Heart left ventricle (tissue), 16 donors: ENCODE results near the gene MPZL3. TPM values are rescaled to one million over a fixed set of nuclear protein-coding genes. Genes with fewer than 3 reads are reported as not detected.

ENCODE experiments used
- ATAC-seq, 4 donors: fragments of 200-7000 bp; cut with Tn5 transposase; one replicate each; pipeline ENCODE4 v1.9.1; 2020 to 2022; ENCODE audit warnings: moderate library complexity in 4 of 4, mild to moderate bottlenecking in 3 of 4, moderate number of reproducible peaks in 1 of 4
- DNase-seq, 5 donors: peaks; one replicate each; pipeline ENCODE4 v3.0.0-alpha.2; 2020
- H3K27ac ChIP-seq, 12 donors: fragments of 200-600 bp; sonication (generic) in 4 of 12; one replicate each; pipeline versions ENCODE4 v1.5.0 to v1.8.0; 2016 to 2022; ENCODE audit warnings: mild to moderate bottlenecking in 2 of 12
- H3K27me3 ChIP-seq, 9 donors: fragments of 200-600 bp; sonication (generic) in 2 of 9; one replicate each; pipeline versions ENCODE4 v1.5.1 to v1.8.0; 2016 to 2022; ENCODE audit warnings: mild to moderate bottlenecking in 3 of 9
- H3K36me3 ChIP-seq, 9 donors: fragments of 200-600 bp; sonication (generic) in 2 of 9; one replicate each; pipeline versions ENCODE4 v1.5.0 to v1.8.0; 2018 to 2022; ENCODE audit warnings: mild to moderate bottlenecking in 2 of 9
- H3K4me1 ChIP-seq, 12 donors: fragments of 200-600 bp; sonication (generic) in 4 of 12; one replicate each; pipeline versions ENCODE4 v1.5.0 to v1.8.0; 2016 to 2022; ENCODE audit warnings: mild to moderate bottlenecking in 3 of 12
- H3K4me3 ChIP-seq, 12 donors: fragments of 200-600 bp; sonication (generic) in 4 of 12; one replicate each; pipeline versions ENCODE4 v1.5.0 to v1.8.0; 2017 to 2022; ENCODE audit warnings: mild to moderate bottlenecking in 9 of 12, moderate library complexity in 4 of 12
- H3K9me3 ChIP-seq, 12 donors: fragments of 200-600 bp; sonication (generic) in 4 of 12; one replicate each; pipeline versions ENCODE4 v1.5.0 to v1.8.0; 2016 to 2022; ENCODE audit warnings: mild to moderate bottlenecking in 1 of 12
- POLR2A ChIP-seq, 2 donors: fragments of 450-650 bp; IDR thresholded peaks; one replicate each; pipeline ENCODE4 v1.6.1; 2017; ENCODE audit warnings: antibody characterized with exemption in 2 of 2, mild to moderate bottlenecking in 2 of 2, moderate library complexity in 2 of 2
- WGBS, 4 donors: extraction: QIAGEN DNeasy Blood & Tissue Kit in 2 of 4; methylation state at CpG; one replicate each; pipeline versions ENCODE4 v1.1.5 to v1.1.7; 2013 to 2018; 5-methylcytosine and 5-hydroxymethylcytosine counted together
- intact Hi-C, 10 donors: fragments of 100-400 bp; cut with DNase I; formaldehyde crosslinking; loops; one replicate each; pipeline versions ENCODE4 v1.11.1 to v1.14.2; 2022
- polyA plus RNA-seq, 2 donors: library from polyadenylated mRNA; stranded (reverse); fragments of 200-250 nt; gene quantifications; one replicate each; pipeline ENCODE4 v1.2.3, GENCODE V29; 2013
- total RNA-seq, 9 donors: library from RNA; depleted of rRNA in 2 of 9; stranded (reverse); fragments of >200 nt in 2 of 9; fragmentation: NEBNext Ultra II Directional in 3 of 9; extraction: Animal tissue kit (Norgen Biotek cat#: 25700) in 3 of 9; gene quantifications; one replicate each; pipeline versions ENCODE4 v1.1.0 to v1.2.4, GENCODE V29; 2016 to 2023
- TF ChIP-seq, protein P1 (sequence below), 12 donors: fragments of 200-600 bp; sonication (generic) in 4 of 12; IDR thresholded peaks; one replicate each; pipeline versions ENCODE4 v1.5.0 to v1.8.0; 2018 to 2022; ENCODE audit warnings: antibody characterized with exemption in 12 of 12, mild to moderate bottlenecking in 5 of 12
- donor health status: ischemic (EF 13 %, LVEDD 7.1; RV severe dilation, severe dysfunction).
- donor health status: healthy with polysubstance abuse.
- donor health status: DM: no; HTN: yes; CAD: no.
- donor health status: DM: no; HTN: no; CAD: no.
- donor health status: ischemic (EF 25% LVEDD 6.9; RV normal size, moderate dysfunction).
- donor health status: ischemic (EF 25% LVEDD 5.7; RV mildly dilated, moderate dysfunction).
- donor health status: healthy.
- donor health status: DM: yes; HTN: yes; CAD: no.
- donor health status: ischemic (EF 35%, LVEDD 5.7; RV mildly dilated, moderate dysfunction).
- donor health status: nonischemic (EF 11% LVEDD 7.7; RV severe dilation, severe dysfunction).
- donor health status: DM: yes; HTN: yes; CAD: no.
- donor health status: PGD.
- donor health status: ischemic (EF 29% LVEDD 5.4; RV normal size, mild dysfunction).
- donor health status: nonischemic (EF 23%, LVEDD 6.1; RV moderate dilation, normal function).

The MPZL3 gene
- total and polyA plus RNA-seq, 11 donors = 1.3 to 6.2 (median 3.3) TPM

DNA sequence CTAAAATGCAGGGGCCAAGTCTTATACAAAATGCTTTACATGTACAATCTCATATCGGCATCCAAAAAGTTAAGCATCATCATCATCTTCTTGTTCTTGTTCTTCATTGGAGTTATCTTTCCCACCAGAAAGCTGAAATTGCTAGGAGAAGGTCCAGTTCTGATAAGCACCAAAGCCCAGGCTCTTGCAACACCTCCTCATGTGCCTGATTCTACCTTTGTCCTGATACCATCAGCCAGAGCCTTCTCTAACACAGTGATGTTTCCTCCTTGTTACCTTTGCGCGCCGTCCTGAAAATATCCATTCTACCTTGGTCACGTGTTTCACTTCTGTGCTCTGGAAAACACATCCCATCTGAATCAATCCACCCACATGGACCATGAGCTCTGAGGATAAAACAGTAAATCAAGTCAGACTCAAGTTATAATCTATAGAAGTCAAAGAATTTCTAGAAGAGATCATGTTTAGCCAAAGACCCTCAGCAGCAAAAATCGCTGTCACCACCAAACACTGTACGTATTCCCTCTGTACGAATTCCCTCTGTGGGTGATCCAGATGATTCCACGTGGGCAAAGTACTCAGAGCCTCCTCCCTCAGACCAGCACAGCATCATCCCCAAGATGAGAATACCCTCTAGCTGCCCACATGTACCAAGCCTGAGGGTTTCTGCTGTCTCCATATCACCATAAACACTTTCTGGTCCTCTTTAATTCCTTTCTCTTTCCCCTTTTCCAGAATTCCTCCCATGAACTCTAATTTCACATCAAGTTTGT, 46.4 kb downstream of the MPZL3 start:
- peak overlapping the region in 4 of 12 donors; percentile 1 to 82 (median 21) for H3K27ac ChIP-seq
- ATAC-seq = no peak
- intact Hi-C loops = loop anchor here in 1 of 10 donors (5.0 kb wide), 1 partner anchor 47 kb away; the partner anchor contains the start of gene MPZL3

DNA sequence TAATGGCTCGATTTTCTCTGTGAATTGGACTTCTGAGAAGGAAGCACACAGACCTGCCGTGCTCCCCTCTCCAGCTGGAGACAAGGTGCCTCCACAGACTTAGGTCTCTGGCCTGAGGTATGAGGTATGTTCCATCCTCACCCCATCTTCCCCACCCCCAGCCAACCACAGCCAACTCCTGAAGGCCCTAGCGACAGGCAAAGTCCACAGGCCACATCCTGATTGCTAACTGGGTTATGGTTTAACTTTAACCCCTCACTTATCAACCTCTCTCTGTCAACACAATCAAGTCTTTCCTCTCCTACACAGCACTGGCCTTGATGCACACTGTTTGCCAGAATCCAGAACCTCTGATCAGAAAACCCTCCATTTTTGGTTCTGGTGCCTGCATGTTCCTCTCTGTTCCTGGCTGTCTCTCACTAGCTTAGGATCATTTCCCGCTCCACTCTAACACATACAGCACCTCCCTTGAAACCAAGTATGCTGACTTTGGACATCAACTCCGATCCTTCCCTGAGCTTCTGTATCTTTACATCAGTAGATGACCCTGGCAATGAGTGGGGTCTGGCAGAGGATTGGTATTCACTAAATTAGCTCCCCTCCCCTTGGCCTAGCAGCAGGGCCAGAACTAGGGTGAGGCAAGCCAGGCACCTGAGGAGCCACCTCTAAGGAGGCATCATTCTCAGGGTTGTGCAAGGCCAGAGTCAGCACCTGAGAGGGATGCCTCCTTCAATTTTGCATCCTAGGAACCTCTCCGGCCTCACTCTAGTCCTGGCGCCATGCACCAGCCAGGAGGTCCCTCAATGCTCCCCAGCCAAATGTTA, 49.4 kb downstream of the MPZL3 start:
- 83 to 93% (median 85%) methylated on average over 7 of the region's 7 CpGs for WGBS, 4 donors
- Histone ChIP-seq H3K4me1 (peaks cover 0 to 83% (median 11%) of the 10 kb centered on the region in 12 donors), H3K4me3 (no peak overlapping the region), H3K27me3 (no peaks in the 10 kb centered on the region), H3K9me3 (no peaks in the 10 kb centered on the region), H3K27ac (peak overlapping the region in 1 of 12 donors; percentile 37), H3K36me3 (peaks cover 0 to 28% (median 0%) of the 10 kb centered on the region in 9 donors)
- TF ChIP-seq POLR2A (IDR thresholded peaks at IDR 0.05) = no peak
- TF ChIP-seq, protein P1, sequence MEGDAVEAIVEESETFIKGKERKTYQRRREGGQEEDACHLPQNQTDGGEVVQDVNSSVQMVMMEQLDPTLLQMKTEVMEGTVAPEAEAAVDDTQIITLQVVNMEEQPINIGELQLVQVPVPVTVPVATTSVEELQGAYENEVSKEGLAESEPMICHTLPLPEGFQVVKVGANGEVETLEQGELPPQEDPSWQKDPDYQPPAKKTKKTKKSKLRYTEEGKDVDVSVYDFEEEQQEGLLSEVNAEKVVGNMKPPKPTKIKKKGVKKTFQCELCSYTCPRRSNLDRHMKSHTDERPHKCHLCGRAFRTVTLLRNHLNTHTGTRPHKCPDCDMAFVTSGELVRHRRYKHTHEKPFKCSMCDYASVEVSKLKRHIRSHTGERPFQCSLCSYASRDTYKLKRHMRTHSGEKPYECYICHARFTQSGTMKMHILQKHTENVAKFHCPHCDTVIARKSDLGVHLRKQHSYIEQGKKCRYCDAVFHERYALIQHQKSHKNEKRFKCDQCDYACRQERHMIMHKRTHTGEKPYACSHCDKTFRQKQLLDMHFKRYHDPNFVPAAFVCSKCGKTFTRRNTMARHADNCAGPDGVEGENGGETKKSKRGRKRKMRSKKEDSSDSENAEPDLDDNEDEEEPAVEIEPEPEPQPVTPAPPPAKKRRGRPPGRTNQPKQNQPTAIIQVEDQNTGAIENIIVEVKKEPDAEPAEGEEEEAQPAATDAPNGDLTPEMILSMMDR (IDR thresholded peaks at IDR 0.05) = no peak
- ATAC-seq (no peak), DNase-seq (no peak)
- intact Hi-C loops = loop anchor here in 3 of 10 donors (5.0 kb wide), 2 partner anchors 149 to 284 kb away; no protein-coding TSS in a partner anchor

More for the DNA sequence above, 46.4 kb downstream of the MPZL3 start:
- Histone ChIP-seq H3K27me3 (peaks cover 0 to 3% (median 0%) of the 10 kb centered on the region in 9 donors), H3K4me3 (no peak overlapping the region), H3K4me1 (peaks cover 0 to 87% (median 6%) of the 10 kb centered on the region in 12 donors), H3K36me3 (peaks cover 0 to 30% (median 0%) of the 10 kb centered on the region in 9 donors), H3K9me3 (no peaks in the 10 kb centered on the region)
- DNase-seq = no peak
- WGBS, 4 donors = 92 to 97% (median 95%) methylated on average over 9 of the region's 9 CpGs
- TF ChIP-seq, protein P1 (IDR thresholded peaks at IDR 0.05) = no peak
- TF ChIP-seq POLR2A (IDR thresholded peaks at IDR 0.05) = no peak

DNA sequence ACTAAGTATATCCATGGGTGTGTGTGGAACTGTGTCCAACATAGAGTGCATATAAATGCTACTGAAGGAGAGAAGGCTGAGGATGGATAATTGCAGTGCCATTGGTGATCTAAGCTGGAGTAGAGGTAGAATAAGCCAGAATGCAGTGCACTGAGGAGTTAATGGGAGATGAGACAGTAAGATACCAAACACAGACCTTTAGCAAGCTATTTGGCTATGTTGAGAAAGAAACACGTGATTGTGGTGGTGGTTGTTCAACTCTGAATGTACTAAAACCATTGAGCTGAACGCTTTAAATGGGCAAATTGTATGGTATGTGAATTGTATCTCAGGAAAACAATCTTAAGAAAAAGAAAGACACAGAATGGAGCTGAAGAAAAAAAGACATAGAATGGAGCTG, 50.2 kb downstream of the MPZL3 start:
- no peak for DNase-seq
- no peak overlapping the region for H3K4me3 ChIP-seq
- 88 to 94% (median 93%) methylated on average over 2 of the region's 2 CpGs for WGBS, 4 donors
- H3K27ac ChIP-seq = peak overlapping the region in 1 of 12 donors; percentile 37
- H3K9me3 ChIP-seq = no peaks in the 10 kb centered on the region
- H3K36me3 ChIP-seq = peaks cover 0 to 37% (median 0%) of the 10 kb centered on the region in 9 donors
- TF ChIP-seq, protein P1 (IDR thresholded peaks at IDR 0.05) = no peak
- TF ChIP-seq POLR2A (IDR thresholded peaks at IDR 0.05) = no peak
- no peak for ATAC-seq
- H3K27me3 ChIP-seq = no peaks in the 10 kb centered on the region
- H3K4me1 ChIP-seq = peaks cover 0 to 75% (median 10%) of the 10 kb centered on the region in 12 donors
- intact Hi-C loops = loop anchor here in 3 of 10 donors (5.0 kb wide), 2 partner anchors 150 to 285 kb away; no protein-coding TSS in a partner anchor
